Ovary (tissue), 3 donors: ENCODE data around the gene AMOTL1.

Experiments used
- CTCF ChIP-seq, 3 donors: fragments of 450-650 bp in 2 of 3; fragments of 200-600 bp in 1 of 3; IDR thresholded peaks; one replicate each; pipeline versions ENCODE4 v1.5.1 to v1.8.0; 2016 to 2022; ENCODE audit warnings: antibody characterized with exemption in 3 of 3, mild to moderate bottlenecking in 1 of 3
- EP300 ChIP-seq: sonication (generic); formaldehyde crosslinking; IDR thresholded peaks from one replicate; pipeline ENCODE4 v1.6.1; 2017; ENCODE audit warnings: antibody characterized with exemption
- donor health status: DM: no; HTN: no; CAD: no.

- no peak for TF ChIP-seq CTCF (IDR thresholded peaks at IDR 0.05)
- no peak for TF ChIP-seq EP300
These were observed 108.1 kb downstream of the AMOTL1 start for GRCh38 chr11:94876222-94876621.
